Measurements from ENCODE around the gene RSBN1L. TPM values are rescaled to one million over a fixed set of nuclear protein-coding genes. Genes with fewer than 3 reads are reported as not detected.

Gene RSBN1L
- polyA plus RNA-seq, 1 of the 3 experiments (the other 2 are of a cell fraction): 6.5 TPM

DNA sequence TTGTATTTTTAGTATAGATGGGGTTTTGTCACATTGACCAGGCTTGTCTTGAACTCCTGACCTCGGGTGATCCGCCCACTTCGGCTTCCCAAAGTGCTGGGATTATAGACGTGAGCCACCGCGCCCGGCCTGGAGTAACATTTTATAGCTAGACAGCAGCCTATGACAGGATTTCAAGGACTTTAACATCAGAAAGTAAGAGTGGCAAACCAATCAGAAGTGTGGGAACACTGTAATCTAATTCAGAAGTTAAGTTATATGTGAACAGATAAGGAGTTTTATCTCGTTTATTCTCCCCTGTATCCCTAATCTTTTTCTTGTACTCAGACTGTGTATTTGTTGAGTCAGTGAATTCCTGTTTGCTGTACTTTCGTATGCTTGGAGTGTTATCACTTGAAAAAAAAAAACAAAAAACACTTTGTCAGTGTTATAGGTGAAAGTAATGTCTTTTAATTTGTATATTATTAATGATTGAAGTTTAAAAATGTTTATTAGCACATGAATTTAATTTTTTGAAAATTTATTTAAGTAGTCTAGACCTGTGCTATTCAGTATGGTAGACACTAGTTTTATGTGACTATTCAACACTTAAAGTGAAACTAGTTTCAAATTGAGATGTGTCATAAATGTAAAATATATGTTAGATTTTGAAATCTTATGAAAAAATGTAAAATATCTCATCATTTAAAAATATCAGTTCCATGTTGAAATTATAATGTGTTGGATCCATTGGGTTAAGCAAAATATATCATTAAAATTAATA, 38.6 kb downstream of the RSBN1L start:
- POLR2A ChIA-PET: no interaction called here
- H3K27ac ChIP-seq (ENCODE audit: low read depth in 2 of 2, low read length in 1 of 2): no peak overlapping the region
- no peak overlapping the region for H3K4me3 ChIP-seq (ENCODE audit: low read depth in 2 of 2, low read length in 1 of 2)
- H2AFZ ChIP-seq (ENCODE audit: low read depth): no peak overlapping the region
- DNase-seq: no peak
- peaks cover 3 to 30% of the 10 kb centered on the region in 2 experiments; a peak in 3 of 4 replicates for H3K4me1 ChIP-seq (ENCODE audit: control insufficient read depth in 1 of 2, insufficient read depth in 2 of 2, low read depth in 1 of 2, low read length in 1 of 2)
- H3K79me2 ChIP-seq (ENCODE audit: insufficient read depth): peaks cover 66% of the 10 kb centered on the region
- H3K9ac ChIP-seq: peak overlapping the region; percentile 11; the same call in 1 of the 2 replicates
- CTCF ChIA-PET: interaction anchor here (0.9 to 3.2 kb wide), 4 partner anchors 12 to 44 kb away, joined by 3 to 11 read pairs (median 4); partner anchors contain the start of gene RSBN1L
- no peak overlapping the region for H3K4me2 ChIP-seq
- no peaks in the 10 kb centered on the region for H3K9me3 ChIP-seq
- WGBS (ENCODE audit: low lambda C conversion rate): 88% methylated on average over 9 of the region's 9 CpGs
- H4K20me1 ChIP-seq (ENCODE audit: insufficient read depth): peaks cover 28% of the 10 kb centered on the region
- H3K36me3 ChIP-seq (replicated peaks in 1 of 2; ENCODE audit: control insufficient read depth in 1 of 2, insufficient read depth in 2 of 2, low read length in 1 of 2): peaks cover 0 to 14% of the 10 kb centered on the region in 2 experiments
- TF ChIP-seq ELF1 (IDR thresholded peaks at IDR 0.05) (no peak), EP300 (IDR thresholded peaks at IDR 0.05; ENCODE audit: borderline replicate concordance in 1 of 2, low read depth in 1 of 2, low read length in 1 of 2) (no peak), GATA2 (CRISPR knock-in tag; IDR thresholded peaks at IDR 0.05) (0 out of 2 replicates have a peak, but pooled peaks have one; percentile 11), NFIC (IDR thresholded peaks at IDR 0.05; ENCODE audit: borderline replicate concordance) (no peak), MEF2A (IDR thresholded peaks at IDR 0.05; ENCODE audit: borderline replicate concordance, low read depth) (no peak), FOXM1 (IDR thresholded peaks at IDR 0.05; ENCODE audit: low read depth) (no peak)
- TF ChIP-seq, protein P1, sequence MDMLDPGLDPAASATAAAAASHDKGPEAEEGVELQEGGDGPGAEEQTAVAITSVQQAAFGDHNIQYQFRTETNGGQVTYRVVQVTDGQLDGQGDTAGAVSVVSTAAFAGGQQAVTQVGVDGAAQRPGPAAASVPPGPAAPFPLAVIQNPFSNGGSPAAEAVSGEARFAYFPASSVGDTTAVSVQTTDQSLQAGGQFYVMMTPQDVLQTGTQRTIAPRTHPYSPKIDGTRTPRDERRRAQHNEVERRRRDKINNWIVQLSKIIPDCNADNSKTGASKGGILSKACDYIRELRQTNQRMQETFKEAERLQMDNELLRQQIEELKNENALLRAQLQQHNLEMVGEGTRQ (IDR thresholded peaks at IDR 0.05; ENCODE audit: borderline replicate concordance, low read depth, low read length): no peak
- H3K9me2 ChIP-seq: no peaks in the 10 kb centered on the region
- no peaks in the 10 kb centered on the region for H3K27me3 ChIP-seq (ENCODE audit: insufficient read depth)
- peaks cover 24% of the 10 kb centered on the region for H3F3A ChIP-seq (replicated peaks; ENCODE audit: insufficient read depth)

DNA sequence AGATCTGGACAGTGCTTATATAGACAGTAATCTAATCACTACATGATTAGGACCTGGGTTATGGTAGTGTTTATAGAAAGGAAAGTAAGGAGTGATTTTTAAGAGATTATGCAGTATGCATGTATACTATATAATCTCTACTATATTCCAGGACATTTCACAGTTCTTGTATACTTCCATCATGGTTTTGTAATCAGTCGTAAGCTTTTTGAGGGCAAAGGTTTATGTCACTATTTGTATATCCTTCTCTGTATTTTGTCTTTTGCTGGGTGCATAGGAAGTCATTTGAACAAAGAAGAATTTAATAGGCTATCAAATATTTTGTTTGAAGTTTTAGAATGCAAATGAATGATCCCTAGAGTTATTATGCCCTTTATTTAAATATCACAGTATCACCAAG, 39.2 kb downstream of the RSBN1L start:
- Histone ChIP-seq H3K9me3 (no peaks in the 10 kb centered on the region), H3K27ac (ENCODE audit: low read depth in 2 of 2, low read length in 1 of 2) (no peak overlapping the region), H3K4me3 (ENCODE audit: low read depth in 2 of 2, low read length in 1 of 2) (no peak overlapping the region), H3K79me2 (ENCODE audit: insufficient read depth) (peaks cover 64% of the 10 kb centered on the region), H3K27me3 (ENCODE audit: insufficient read depth) (no peaks in the 10 kb centered on the region), H3K9me2 (no peaks in the 10 kb centered on the region), H4K20me1 (ENCODE audit: insufficient read depth) (peaks cover 24% of the 10 kb centered on the region), H3F3A (replicated peaks; ENCODE audit: insufficient read depth) (peaks cover 24% of the 10 kb centered on the region), H2AFZ (ENCODE audit: low read depth) (no peak overlapping the region), H3K4me2 (no peak overlapping the region), H3K36me3 (replicated peaks in 1 of 2; ENCODE audit: control insufficient read depth in 1 of 2, insufficient read depth in 2 of 2, low read length in 1 of 2) (peaks cover 0 to 14% of the 10 kb centered on the region in 2 experiments), H3K9ac (no peak overlapping the region; the same call in 1 of the 2 replicates), H3K4me1 (ENCODE audit: control insufficient read depth in 1 of 2, insufficient read depth in 2 of 2, low read depth in 1 of 2, low read length in 1 of 2) (peaks cover 3 to 24% of the 10 kb centered on the region in 2 experiments; a peak in 3 of 4 replicates)
- no peak for TF ChIP-seq POLR2AphosphoS5 (IDR thresholded peaks at IDR 0.05; ENCODE audit: low read depth, low read length)
- TF ChIP-seq JUND (IDR thresholded peaks at IDR 0.05): no peak
- TF ChIP-seq, protein P2, sequence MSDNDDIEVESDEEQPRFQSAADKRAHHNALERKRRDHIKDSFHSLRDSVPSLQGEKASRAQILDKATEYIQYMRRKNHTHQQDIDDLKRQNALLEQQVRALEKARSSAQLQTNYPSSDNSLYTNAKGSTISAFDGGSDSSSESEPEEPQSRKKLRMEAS (IDR thresholded peaks at IDR 0.05; ENCODE audit: low read depth): no peak
- TF ChIP-seq GATA2 (CRISPR knock-in tag; IDR thresholded peaks at IDR 0.05): peak; percentile 11; the same call in 1 of the 2 replicates
- CTCF ChIA-PET: interaction anchor here (0.9 to 3.2 kb wide), 4 partner anchors 12 to 45 kb away, joined by 3 to 11 read pairs (median 4); partner anchors contain the start of gene RSBN1L
- WGBS (ENCODE audit: low lambda C conversion rate): 95% methylated on average over 1 of the region's 1 CpG
- no peak for DNase-seq
- POLR2A ChIA-PET: no interaction called here
